MCF 10A (cell line): ENCODE data around the gene LIN9. TPM values are rescaled to one million over a fixed set of nuclear protein-coding genes. Genes with fewer than 3 reads are reported as not detected.

ENCODE experiments used
- BruUV-seq: library from RNA; stranded (reverse); fragments of 400-500 nt; replicated peaks from 2 replicates; lab custom pipeline; 2021; lab: Mats Ljungman, UMichigan
- CTCF ChIA-PET: fragments of 300-600 bp; sonication (Branson Sonifier 250); formaldehyde crosslinking; extraction: SDS; loops from one replicate; lab custom pipeline; 2021; ENCODE audit warnings: antibody characterized with exemption, inconsistent platforms; lab: Yijun Ruan, JAX
- POLR2A ChIA-PET: fragments of 300-600, 350-650 bp; sonication (Branson Sonifier 250); formaldehyde crosslinking; extraction: SDS; loops from one replicate; lab custom pipeline; 2020; ENCODE audit warnings: antibody characterized with exemption, inconsistent platforms; lab: Yijun Ruan, JAX
- DNase-seq: peaks from one replicate; pipeline ENCODE4 v3.0.0-alpha.2; 2018; ENCODE audit not compliant: unreplicated experiment
- H3K27ac Mint-ChIP-seq: one replicate; pipeline ENCODE4 v1.8.0; 2022; ENCODE audit warnings: mild to moderate bottlenecking, low read depth, mixed read lengths; ENCODE audit not compliant: unreplicated experiment
- H3K27me3 Mint-ChIP-seq: one replicate; pipeline ENCODE4 v1.8.0; 2022; ENCODE audit warnings: mixed read lengths; ENCODE audit not compliant: insufficient read depth, unreplicated experiment
- H3K36me3 Mint-ChIP-seq: one replicate; pipeline ENCODE4 v1.8.0; 2022; ENCODE audit warnings: mild to moderate bottlenecking, moderate library complexity, mixed read lengths; ENCODE audit not compliant: insufficient read depth, unreplicated experiment
- H3K4me1 Mint-ChIP-seq: one replicate; pipeline ENCODE4 v1.8.0; 2022; ENCODE audit warnings: mixed read lengths; ENCODE audit not compliant: insufficient read depth, unreplicated experiment
- H3K4me3 Mint-ChIP-seq: one replicate; pipeline ENCODE4 v1.8.0; 2022; ENCODE audit warnings: mild to moderate bottlenecking, moderate library complexity, mixed read lengths; ENCODE audit not compliant: unreplicated experiment
- H3K9me3 Mint-ChIP-seq: one replicate; pipeline ENCODE4 v1.8.0; 2022; ENCODE audit warnings: mixed read lengths; ENCODE audit not compliant: unreplicated experiment
- CTCF ChIP-seq: fragments of 200-600 bp; IDR thresholded peaks from one replicate; pipeline ENCODE4 v1.8.0; 2022; ENCODE audit warnings: antibody characterized with exemption, mild to moderate bottlenecking; ENCODE audit not compliant: unreplicated experiment
- intact Hi-C: fragments of 100-400 bp; cut with micrococcal nuclease; formaldehyde crosslinking; loops from 2 replicates; pipeline ENCODE4 v1.14.1; 2022
- total RNA-seq: library from RNA; stranded (reverse); gene quantifications from 2 replicates; pipeline ENCODE4 v1.2.3, GENCODE V29; 2022

LIN9 gene
- total RNA-seq, 1 experiment from 2014 or later, result 10.4 TPM

DNA sequence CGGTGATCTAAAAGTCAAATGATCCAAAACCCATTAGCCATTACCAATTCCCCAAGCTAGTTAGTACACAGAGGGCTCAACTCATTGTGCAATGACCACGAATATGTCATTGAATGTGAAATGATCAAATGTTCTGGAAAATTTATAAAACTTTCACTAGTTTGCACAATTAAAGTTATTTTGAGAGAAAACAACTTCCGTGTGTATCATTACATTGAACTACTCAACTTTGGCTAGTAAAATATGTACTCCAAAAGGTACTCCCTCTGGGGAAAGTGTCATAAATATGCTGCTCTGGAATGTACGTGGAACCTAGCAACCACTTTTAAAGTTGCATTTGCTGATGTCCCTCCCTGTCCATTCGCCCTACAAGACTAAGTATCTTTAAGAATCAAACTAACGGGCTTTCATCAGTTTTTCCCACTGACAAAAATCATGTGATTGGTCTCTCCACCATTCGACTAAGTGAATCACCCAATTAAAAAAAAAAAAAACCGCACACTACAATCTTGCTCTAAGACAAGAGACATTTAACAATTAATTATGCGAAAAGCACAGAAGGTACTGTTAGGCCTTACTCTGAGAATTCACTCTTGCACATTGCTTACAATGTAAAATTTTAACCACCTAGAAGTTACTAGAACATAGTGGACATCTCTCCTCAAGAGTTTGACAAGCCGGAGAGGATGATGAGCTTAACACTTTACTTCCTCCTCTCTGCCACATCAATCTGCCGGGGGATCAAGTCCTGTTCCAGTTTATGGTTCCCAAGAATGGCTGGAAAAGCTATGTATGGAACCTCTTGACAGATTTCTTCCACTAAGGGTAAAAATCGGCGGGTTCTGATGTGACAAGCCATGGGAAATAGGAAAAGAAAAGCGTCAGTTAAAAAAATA lies 123.6 kb downstream of the LIN9 start:
- Mint-ChIP-seq H3K4me1 (peaks cover 42% of the 10 kb centered on the region), H3K9me3 (no peaks in the 10 kb centered on the region), H3K36me3 (peaks cover 9% of the 10 kb centered on the region), H3K27me3 (no peaks in the 10 kb centered on the region), H3K27ac (peak overlapping the region; percentile 93), H3K4me3 (peak overlapping the region; percentile 93)
- TF ChIP-seq CTCF, result no peak
- intact Hi-C loops, result loop anchor here (2.0 to 5.0 kb wide), 2 partner anchors 123 to 221 kb away; partner anchors contain the start of gene H3-3A
- BruUV-seq, result TSS peak; percentile 50
- ChIA-PET CTCF (interaction anchor here (0.6 to 10.0 kb wide), 28 partner anchors 9 to 441 kb away, joined by 3 to 153 read pairs (median 4); partner anchors contain the start of gene PARP1), POLR2A (interaction anchor here (0.6 to 7.0 kb wide), 36 partner anchors 9 to 1189 kb away, joined by 3 to 67 read pairs (median 4); partner anchors contain the start of genes H3-3A, LIN9 and PARP1)
- DNase-seq, result peak; percentile 37

DNA sequence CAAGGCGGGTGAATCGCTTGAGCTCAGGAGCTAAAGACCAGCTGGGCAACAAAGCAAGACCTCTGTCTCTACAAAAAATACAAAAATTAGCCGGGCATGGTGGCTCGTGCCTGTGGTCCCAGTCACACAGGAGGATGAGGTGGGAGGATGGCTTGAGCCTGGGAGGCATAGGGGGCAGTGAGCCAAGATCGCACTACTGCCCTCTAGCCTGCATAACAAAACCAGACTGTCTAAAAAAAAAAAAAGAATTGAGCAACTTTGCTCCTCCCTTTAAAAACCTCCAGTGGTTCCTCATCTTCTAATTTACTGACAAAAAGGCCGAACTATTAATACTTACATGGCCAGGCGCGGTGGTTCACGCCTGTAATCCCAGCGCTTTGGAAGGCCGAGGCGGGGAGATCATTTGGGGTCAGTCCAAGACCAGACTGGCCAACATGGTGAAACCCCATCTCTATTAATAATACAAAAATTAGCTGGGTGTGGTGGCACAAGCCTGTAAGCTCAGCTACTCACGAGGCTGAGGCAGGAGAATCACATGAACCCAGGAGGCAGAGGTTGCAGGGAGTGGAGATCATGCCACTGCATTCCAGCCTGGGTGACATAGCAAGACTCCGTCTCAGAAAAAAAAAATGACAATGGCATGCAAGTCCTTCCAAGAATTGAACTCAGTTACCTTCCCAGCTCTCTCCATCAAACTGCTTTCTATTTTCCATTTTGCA lies 126.8 kb downstream of the LIN9 start:
- Mint-ChIP-seq H3K4me1 (peaks cover 55% of the 10 kb centered on the region), H3K27ac (peak overlapping the region; percentile 55), H3K4me3 (peak overlapping the region; percentile 9), H3K9me3 (no peaks in the 10 kb centered on the region), H3K36me3 (peaks cover 26% of the 10 kb centered on the region), H3K27me3 (no peaks in the 10 kb centered on the region)
- TF ChIP-seq CTCF, result peak; percentile 74
- POLR2A ChIA-PET, result interaction anchor here (0.6 to 7.0 kb wide), 16 partner anchors 9 to 759 kb away, joined by 3 to 67 read pairs (median 3); partner anchors contain the start of genes H3-3A, LIN9 and PARP1
- peak; percentile 91 for DNase-seq
- CTCF ChIA-PET, result interaction anchor here (0.6 to 10.0 kb wide), 43 partner anchors 8 to 1817 kb away, joined by 3 to 153 read pairs (median 4); partner anchors contain the start of gene PARP1
- BruUV-seq, result no TSS peak
- intact Hi-C loops, result no loop called here

Other genes starting within 250 kb of the LIN9 start
- gene H3-3A, start 246.4 kb downstream of the LIN9 start, total RNA-seq, result 635 and 710 TPM in 2 replicates
- gene ACBD3, start 122.4 kb downstream of the LIN9 start, total RNA-seq, result 93.9 and 122 TPM in 2 replicates
- gene MIXL1, start 85.5 kb downstream of the LIN9 start, total RNA-seq, result not detected in 2 replicates
- gene PARP1, start 98.9 kb upstream of the LIN9 start, total RNA-seq, result 192 and 235 TPM in 2 replicates
- 0.37 and 0.56 TPM in 2 replicates for gene STUM, start 239.6 kb upstream of the LIN9 start, total RNA-seq